Measurements from ENCODE around the gene MDFI.

The MDFI gene

DNA sequence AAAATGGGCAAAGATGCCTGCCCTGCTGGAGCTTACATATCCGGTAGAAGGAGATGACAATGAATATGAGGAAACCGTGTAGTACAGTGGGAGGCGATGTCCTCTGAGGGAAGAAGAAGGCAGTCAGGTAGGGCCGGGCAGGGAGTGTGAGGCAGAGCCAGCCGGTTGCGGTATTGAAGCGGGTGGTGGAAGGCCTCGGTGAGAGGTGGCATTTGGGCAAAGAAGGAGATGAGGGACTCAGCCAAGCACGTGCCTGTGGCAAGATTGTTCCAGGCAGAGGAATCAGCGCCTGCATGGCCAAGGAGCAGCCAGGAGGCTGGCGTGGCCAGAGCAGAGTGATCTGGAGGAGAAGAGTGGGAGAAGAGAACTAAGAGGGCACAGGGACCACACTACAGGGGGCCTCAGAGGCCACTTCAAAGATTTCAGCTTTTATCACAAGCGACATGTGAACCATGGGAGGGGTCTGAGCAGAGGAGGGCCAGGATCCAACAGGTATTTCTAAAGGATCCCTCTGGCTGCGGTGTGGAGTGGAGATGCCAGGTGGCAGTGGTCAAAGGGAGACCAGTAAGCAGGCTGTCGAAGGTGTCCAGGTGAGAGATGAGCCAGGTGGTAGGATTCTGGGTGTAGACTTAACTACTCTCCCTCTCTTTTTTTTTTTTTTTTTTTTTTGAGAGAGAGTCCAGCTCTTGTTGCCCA lies 13.8 kb downstream of the MDFI start:
- DNase-seq, result no peak

DNA sequence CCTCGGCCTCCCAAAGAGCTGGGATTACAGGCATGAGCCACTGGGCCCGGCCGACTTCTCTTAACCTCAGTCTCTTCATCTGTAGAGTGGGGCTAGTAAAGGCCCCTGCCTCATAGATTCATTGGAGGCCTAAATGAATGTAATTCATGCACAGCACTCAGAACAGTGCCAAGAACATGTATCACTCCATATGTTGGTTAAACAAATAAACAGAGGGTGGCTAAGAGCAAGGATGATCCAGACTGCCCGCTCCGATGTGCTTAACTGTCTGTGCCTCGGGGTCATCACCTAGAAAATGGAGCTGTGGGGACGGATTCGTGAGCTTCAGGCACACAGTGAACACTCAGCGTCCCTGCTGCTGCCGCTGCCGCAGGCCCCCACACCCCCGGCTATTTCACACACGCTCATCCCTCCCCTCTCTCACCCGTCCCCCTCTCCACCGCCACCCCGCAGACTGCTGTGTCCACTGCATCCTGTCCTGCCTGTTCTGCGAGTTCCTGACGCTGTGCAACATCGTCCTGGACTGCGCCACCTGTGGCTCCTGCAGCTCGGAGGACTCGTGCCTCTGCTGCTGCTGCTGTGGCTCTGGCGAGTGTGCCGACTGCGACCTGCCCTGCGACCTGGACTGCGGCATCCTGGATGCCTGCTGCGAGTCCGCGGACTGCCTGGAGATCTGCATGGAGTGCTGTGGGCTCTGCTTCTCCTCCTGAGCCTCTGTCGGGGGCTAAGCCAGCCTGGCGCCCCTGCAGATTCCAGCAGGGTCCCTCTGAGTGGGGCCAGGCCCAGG lies 14.8 kb downstream of the MDFI start:
- DNase-seq, result no peak

DNA sequence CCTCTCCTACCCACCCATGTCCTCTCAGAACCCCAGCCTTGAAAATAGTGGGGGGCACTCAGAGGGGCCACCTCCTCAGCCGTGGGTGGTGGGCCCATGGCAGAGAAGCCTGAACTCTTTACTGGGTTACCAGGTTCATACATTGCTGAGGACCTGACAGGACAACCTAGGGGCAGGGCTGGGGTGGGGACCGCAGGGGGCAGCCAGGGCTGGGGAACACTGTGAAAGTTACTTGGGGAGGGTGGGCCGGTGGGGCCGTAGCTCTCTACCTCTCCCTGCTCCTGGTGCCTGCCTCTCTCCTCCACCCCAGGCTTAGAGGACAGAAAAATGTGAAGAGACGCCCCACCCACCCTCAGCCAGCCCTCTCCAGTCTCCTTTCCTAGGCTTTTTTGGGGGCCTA lies 15.4 kb downstream of the MDFI start:
- no peak for DNase-seq

DNA sequence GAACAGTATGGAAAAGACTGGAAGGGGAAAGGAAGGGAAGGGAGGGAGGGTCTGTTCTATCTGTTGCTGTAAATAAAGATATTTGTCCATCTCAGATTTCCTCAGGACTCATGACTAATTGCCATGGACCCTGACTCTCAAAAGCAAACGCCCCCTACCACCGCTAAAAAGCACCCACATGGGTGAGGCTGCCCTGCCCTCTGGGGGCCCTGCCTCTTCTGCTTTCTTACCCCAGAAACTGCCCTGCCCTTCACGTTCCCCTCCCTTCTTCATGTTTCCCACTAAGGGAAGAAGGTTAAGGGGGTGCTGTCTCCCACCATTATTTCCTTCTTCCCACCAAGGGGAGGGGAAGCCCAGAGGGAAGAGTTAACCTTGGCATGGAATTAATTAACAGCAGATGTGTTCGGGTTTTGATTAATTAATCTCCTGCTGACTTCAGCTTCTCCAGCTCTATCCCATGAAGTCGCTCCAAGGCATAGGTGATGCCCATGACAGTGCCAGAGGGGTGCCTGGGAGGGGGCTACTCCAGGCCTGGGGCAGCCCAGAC lies 16.0 kb downstream of the MDFI start:
- no peak for DNase-seq

DNA sequence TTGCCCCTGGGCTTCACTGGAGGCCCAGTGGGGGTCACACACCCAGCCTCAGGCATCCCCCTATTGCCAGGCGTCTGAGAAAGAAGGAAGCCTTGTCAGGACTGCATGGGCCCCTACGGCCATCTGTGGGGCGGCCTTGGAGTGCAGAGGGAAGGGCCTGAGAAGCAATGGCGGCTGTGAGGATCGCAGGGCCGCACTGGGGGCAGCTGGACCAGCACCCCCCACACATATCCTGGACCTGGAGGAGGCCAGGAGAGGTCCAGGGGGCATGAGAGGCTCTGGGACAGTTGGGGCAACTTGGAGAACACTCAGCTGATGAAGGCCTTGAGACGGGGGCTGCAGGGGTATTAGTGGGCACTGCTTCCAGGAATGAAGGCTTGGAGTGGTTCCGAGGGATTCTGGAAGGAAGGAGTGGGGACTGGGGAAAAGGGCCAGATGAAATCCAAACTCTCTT lies 16.5 kb downstream of the MDFI start:
- DNase-seq, result no peak

DNA sequence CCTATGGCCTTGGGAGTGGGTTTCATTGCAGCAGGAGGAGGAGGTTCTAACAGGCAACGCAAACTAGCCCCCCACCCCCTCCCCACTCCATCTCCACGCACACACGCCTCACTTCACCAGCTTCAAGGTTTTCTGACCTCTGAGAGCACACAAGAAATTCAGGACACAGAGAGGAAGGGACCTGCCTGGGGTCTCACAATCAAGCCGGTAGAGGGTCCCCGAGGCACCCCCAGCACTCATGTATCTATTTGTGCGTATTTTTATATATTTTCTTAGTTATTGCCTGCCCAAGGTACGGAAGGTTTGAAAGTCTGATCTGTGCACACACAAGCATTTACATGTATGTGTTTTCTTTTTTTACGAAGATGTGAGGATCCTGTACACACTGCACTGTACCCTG lies 16.9 kb downstream of the MDFI start:
- no peak for DNase-seq

DNA sequence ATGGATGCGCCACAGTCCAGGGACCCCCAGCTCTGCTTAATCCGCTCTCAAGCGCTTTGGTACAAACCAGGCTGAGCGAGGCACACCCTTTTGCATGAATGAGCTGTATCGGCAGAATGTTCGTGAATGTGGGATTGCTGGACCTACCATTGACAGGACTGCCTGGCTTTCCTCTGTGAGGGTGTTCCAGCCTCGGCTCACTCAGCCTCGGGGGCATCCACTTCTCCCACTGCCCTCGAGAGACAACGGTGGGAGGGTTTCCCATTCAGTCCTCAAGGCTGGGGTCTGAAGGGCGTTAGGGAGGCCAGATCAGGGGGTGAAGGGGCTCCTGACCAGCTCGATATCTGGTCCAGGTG lies 17.4 kb downstream of the MDFI start:
- DNase-seq, result no peak

DNA sequence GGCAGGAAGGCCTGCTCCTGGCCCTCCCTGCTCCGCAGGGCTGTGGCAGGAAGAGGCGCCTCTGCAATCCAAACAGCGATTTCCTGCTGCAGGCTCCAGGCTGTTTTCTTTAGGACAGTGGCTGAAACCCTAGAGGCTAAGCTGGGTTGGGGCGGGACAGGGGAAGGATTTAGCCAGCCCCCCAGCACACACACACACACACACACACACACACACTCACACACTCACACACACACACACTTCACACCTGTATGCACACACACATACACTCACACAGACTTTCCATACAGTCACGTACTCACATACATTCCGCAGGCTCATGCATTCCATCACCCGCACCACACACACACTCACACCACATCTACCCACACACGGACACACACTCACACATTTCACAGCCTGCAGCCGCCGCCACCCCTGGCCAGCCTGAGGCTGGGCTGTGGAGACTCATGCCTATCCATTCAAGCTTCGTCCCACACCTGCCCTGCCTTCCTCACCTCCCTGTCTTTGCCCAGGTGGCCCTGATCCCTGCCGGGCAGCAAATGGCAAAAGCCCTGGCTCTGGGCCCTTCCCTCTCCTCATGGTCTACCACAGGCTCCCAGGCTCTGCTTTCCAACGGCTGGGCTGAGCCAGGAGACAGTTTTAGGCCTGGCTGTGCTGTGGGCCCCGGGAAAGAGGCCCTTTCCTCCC lies 17.9 kb downstream of the MDFI start:
- DNase-seq, result no peak

DNA sequence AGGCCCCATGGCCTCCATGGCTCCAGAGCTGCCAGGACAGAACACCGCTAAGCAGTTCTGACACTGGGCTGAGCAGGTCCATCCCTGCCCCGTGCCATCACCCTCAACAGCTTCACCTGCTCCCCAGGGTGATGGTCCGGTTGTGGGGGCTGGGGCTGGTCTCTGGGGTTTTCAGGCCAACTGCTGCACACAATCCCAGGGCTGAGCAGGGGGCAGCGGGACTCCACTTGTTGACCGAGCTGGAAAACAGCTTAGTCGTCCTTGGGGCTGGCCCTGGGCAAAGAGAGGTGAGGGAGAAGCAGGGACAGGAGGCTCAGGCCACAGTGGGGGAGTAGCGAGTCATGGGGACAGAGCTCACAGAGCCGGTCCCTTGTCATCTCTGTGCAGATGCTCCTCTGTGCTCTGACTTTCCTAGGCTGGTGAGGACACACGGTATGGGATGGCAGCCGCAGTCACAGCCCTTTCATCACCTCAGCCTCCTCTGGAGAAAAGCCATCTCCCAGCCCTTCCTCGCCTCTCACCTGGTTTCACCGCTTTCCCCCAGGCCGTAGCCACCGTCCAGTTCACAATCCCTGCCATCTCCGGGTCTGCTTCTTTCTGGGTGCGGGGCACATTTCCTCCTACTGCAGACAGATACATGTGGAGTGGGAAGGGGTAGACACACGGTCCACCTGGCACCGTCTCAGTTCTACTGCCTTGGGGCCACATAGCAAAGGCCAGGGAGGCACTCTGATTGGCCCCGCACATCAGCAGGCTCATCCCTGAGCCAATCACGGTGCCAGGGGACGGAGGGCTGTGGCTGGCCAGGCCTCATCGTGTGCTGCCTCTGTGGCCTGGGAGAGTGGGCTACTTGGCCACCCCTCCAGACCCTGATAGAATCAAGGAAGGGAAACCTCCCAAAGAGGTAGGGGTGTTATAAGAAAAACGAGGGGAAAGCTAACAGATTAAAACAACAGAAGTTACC lies 19.1 kb downstream of the MDFI start:
- no peak for DNase-seq

DNA sequence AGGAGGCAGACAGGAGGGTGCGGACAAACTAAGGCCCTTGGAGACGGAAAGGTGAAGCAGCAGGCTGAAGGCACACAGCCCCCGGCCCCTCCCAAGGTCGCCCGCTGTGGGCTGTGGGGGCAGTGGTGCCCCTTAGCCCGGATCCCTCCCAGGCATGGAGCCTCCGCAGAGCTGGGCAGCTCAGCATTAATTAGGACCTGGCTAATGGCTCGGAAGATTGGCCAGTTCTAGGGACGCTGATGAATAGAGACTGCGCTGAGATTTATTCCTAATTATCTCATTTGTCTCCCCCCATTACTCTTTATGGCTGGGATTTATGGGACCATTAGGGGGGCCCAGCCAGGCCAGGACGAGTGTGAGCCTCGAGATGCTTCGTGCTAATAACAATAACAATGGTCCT lies 20.4 kb downstream of the MDFI start:
- DNase-seq, result no peak

DNA sequence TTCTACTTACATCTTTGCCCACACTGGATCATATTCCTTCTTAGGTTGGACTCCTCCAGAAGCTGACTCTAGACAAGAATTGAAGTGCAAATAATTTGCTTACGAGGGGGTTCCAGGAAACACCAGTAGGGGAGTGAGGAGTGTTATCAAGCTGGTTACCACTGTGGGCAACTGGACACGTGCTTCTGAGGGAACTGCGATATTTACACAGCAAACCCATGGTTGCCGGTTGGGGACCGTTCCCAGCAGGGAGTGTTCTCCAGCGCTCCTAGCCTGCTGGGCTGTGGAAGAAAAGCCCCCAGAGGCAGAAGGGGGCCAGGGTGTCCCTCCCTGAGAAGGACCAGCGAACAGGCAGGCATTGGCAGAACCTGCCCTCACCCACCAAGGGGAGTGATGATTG lies 21.7 kb downstream of the MDFI start:
- DNase-seq, result no peak

DNA sequence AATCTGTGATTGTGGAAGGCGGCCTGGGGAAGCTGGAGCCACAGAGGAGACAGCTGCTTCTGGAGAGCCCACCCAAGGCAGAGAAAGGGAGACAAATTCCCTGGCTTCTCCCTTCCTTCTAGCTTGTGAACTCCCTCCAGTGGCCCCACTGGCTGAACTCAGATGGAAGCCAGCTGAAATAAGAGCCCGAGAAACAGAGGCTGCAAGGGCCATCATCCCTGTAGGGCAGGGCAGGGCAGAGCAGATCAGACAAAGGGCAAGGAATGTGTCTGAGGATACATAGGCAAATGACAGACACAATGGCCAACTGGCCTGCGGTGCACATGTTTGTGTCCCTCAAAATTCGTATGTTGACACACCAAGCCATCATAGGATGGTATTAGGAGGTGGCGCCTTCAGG lies 25.3 kb downstream of the MDFI start:
- DNase-seq, result no peak

DNA sequence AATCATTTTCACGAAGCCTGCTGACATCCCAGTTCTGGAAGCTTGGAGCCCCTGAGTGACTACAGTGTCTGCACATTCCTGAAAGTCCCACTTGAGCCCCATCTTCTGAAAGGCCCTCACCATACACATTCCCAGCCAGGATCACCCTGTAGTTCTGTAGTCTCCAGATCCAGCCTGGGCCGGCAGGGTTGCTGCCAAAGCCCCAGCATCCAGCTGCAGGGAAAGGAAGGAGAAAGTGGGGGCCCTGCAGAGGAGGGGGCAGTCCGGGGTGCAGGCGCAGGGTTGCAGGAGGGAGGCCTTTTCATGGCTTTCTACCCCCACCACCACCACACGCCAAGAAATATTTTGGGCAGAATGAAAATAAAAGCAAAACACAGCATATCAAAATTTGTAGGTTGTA lies 26.0 kb downstream of the MDFI start:
- no peak for DNase-seq

DNA sequence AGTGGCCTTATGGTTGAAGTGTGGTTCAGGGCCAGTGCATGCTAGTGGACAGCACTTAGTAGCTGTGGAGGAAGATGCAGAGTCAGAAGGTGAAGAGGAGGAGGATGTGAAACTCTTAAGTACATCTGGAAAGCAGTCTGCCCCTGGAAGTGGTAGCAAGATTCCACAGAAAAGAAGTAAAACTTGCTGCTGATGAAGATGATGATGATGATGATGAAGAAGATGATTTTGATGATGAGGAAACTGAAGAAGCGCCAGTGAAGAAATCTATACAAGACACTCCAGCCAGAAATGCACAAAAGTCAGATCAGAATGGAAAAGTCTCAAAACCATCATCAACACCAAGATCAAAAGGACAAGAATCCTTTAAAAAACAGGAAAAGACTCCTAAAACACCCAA lies 28.9 kb downstream of the MDFI start:
- no peak for DNase-seq

DNA sequence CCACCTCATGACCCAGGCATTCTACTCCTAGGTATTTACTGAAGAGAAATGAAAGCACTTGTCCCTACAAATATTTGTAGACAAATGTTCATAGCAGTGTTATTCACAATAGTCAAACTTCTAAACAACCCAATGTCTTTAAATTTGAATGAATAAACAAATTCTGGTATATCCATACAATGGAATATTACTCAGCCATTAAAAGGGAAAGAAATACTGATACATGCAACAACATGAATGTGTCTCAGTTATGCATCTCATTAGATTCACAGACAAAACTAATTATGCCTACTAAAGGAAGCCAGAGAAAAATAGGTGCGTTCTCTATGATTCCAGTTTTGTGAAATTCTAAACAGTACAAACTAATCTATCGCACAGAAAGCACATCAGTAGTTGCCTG lies 30.7 kb downstream of the MDFI start:
- DNase-seq, result no peak

DNA sequence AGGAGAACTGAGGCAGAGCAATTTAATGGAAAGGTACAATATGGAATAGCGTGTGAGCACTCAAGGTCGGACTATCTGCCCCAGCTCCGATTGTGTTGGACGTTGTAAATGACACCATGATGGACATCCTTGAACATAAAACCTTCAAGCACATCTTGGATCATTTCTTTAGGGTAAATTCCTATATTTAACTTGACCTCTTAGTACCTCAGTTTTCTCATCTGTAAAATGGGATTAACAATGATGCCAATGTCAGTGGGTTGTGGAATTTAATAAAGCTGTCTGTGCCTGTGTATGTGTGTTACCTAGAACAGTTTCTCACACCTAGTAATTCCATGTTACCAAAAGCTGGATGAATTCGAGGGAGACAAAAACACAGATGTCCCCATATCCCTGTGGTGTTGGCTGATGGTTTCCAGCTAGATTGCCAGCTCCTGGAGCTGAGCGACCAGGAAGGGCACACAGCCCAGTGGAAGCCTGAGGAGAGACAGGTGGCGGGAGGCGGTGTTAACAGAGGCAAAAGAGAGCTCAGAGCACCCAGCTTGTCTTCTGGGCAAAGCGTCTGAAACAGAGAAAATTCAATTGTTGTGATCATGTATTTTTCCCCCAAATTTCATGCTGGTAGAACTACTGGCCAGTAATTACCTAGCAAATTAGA lies 32.6 kb downstream of the MDFI start:
- no peak for DNase-seq

DNA sequence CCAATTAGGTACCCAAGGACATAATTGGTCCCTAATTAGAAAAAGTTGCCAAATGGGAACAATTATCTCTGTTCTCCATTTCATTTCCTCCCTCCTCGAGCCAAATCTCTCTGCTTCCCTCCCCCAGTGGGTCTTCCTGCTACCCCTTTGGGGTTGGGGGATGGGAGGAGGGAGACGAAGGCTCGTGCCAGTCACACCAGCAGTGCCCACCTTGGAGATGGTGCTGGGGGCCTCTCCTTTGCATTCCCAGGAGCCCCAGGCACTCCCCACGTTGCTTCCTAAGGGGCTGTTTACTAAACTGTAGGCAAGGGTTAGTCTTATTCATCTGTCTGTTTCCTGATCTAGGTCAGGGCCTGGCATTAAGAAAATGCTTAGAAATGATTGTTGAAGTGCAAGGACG lies 33.1 kb downstream of the MDFI start:
- no peak for DNase-seq

DNA sequence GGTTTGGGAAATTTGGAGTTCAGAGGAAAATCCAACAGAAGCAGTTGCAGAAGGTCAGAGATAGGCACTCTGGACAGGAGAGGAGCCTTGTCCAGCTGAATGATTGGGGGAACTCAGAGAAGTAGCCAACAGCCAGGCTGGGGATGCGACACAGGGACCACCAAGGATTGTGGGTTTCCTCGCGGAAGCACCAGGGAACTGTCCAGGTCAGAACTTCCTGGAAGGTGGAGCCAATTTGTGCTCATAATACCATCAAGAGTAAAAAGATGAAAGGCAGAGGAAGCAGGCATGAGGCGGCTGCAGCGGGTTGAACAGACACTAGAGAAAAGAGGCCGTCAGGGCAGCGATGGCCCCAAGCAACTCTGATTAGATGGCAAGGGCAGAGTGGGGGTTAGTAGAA lies 33.7 kb downstream of the MDFI start:
- no peak for DNase-seq

DNA sequence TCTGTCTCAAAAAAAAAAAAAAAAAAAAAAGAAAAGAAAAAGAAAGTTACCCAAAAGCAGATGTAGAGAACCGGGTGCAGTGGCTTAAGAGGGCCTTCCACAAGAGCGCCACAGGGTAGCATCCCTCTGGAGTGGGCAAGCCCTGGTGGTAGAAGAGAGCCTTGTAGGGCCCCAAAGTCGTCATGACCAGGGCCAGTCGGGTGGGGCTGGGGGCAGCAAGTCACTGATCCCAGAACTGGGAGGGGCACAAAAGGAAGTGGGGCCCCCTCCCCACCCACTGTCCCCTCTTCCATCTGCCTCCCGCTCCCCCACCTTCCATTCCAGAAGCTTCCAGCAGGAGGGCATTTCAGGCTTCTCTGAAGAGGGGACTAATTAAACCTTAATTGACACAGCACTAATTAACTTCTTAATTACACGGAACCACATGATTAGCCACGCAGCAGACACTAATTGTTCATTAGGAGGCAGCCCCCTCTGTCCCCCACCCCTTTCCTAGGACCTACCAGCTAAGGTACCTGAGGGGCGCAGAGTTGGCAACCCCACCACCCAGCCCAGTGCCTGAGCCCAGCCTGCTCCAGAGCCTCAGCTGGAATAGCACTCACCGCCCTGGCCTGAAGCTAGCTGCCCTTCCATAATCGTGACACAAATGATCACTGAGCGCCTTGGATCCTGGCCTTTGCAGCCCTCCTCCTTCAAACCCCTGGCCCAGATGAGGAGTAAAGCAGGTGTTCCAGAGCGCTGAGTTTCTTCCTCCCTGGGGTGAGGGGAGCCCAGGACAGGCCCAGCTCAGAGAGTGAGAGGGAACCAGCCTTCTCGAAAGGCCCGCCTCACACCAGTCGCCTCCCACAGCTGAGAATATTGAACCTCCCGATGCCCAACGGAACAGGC lies 34.8 kb downstream of the MDFI start:
- DNase-seq, result no peak

DNA sequence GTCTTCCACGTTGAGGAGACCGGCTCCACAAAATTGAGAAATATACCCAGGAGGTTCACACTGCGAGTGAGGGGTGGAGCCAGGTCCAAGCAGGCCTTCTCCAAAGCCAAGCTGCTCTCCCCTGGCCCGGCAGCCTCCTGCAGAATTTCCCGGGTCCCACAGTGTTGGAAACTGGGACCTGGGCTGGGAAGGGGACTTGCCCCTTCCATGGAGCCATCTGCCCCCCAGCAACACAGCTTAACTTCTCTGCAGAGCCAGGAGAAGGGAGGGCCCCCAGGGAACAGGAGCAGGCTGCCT lies 35.4 kb downstream of the MDFI start:
- no peak for DNase-seq
